Measurements from ENCODE around the gene UNC13D. TPM values are rescaled to one million over a fixed set of nuclear protein-coding genes. Genes with fewer than 3 reads are reported as not detected.
A peak's percentile ranks its signal among the peaks of the same experiment; 100 is the strongest.

The UNC13D gene
- polyA plus RNA-seq, 3 donors, result 28.4 to 111 (median 53.3) TPM

GRCh38 chr17:75836605-75837004 is 7.6 kb downstream of the UNC13D start:
- H3K4me1 ChIP-seq (ENCODE audit: control insufficient read depth in 1 of 2, insufficient read depth in 2 of 2, low read length in 2 of 2), result peaks cover 14 to 27% of the 10 kb centered on the region in 2 donors
- no peak overlapping the region for H3K4me3 Mint-ChIP-seq

GRCh38 chr17:75835654-75835987 is 8.6 kb downstream of the UNC13D start:
- no peaks in the 10 kb centered on the region for H3K27me3 ChIP-seq (ENCODE audit: control insufficient read depth in 2 of 2, insufficient read depth in 2 of 2, low read length in 2 of 2)
- peaks cover 9% of the 10 kb centered on the region for H3K79me2 ChIP-seq (ENCODE audit: insufficient read depth, low read length)
- intact Hi-C loops (cut with micrococcal nuclease), result no loop called here
- Mint-ChIP-seq H3K27me3 (ENCODE audit: low read depth in 3 of 3) (peaks cover 0 to 2% (median 2%) of the 10 kb centered on the region in 3 donors), H3K4me1 (peaks cover 23% of the 10 kb centered on the region), H3K36me3 (peaks cover 75 to 96% of the 10 kb centered on the region in 2 donors), H3K4me3 (no peak overlapping the region), H3K9me3 (no peaks in the 10 kb centered on the region), H3K27ac (no peak overlapping the region)
- peaks cover 71 to 89% of the 10 kb centered on the region in 2 donors for H3K36me3 ChIP-seq (replicated peaks in 1 of 2; ENCODE audit: control insufficient read depth in 1 of 2, insufficient read depth in 2 of 2, low read length in 2 of 2)
- peaks cover 14 to 29% of the 10 kb centered on the region in 2 donors for H3K4me1 ChIP-seq (ENCODE audit: control insufficient read depth in 1 of 2, insufficient read depth in 2 of 2, low read length in 2 of 2)
- DNase-seq, result no peak
- no peak overlapping the region for H3K4me3 ChIP-seq (replicated peaks in 1 of 3; ENCODE audit: low read depth in 2 of 3, low read length in 3 of 3)
- H4K20me1 ChIP-seq (ENCODE audit: insufficient read depth, low read length), result peaks cover 72% of the 10 kb centered on the region
- H2AFZ ChIP-seq (ENCODE audit: insufficient read depth, low read depth, low read length, poor library complexity, severe bottlenecking), result no peak overlapping the region
- WGBS (ENCODE audit: insufficient coverage), result 93% methylated on average over 6 of the region's 9 CpGs
- no peak overlapping the region for H3K9ac ChIP-seq (ENCODE audit: insufficient read depth, low read length, poor library complexity, severe bottlenecking)
- no peak overlapping the region for H3K4me2 ChIP-seq (replicated peaks; ENCODE audit: extremely low read depth, low read length, poor library complexity, severe bottlenecking)
- no peaks in the 10 kb centered on the region for H3K9me3 ChIP-seq (replicated peaks in 1 of 2; ENCODE audit: control insufficient read depth in 1 of 2, insufficient read depth in 1 of 2, low read length in 2 of 2)
- no peak for TF ChIP-seq CTCF (IDR thresholded peaks at IDR 0.05)
- H3K27ac ChIP-seq (ENCODE audit: low read depth in 1 of 2, low read length in 2 of 2), result no peak overlapping the region

More at GRCh38 chr17:75836605-75837004, 7.6 kb downstream of the UNC13D start:
- Histone ChIP-seq H3K4me3 (replicated peaks in 1 of 3; ENCODE audit: low read depth in 2 of 3, low read length in 3 of 3) (no peak overlapping the region), H2AFZ (ENCODE audit: insufficient read depth, low read depth, low read length, poor library complexity, severe bottlenecking) (no peak overlapping the region), H3K79me2 (ENCODE audit: insufficient read depth, low read length) (peaks cover 14% of the 10 kb centered on the region), H3K4me2 (replicated peaks; ENCODE audit: extremely low read depth, low read length, poor library complexity, severe bottlenecking) (no peak overlapping the region), H4K20me1 (ENCODE audit: insufficient read depth, low read length) (peaks cover 70% of the 10 kb centered on the region), H3K9me3 (replicated peaks in 1 of 2; ENCODE audit: control insufficient read depth in 1 of 2, insufficient read depth in 1 of 2, low read length in 2 of 2) (no peaks in the 10 kb centered on the region), H3K27ac (ENCODE audit: low read depth in 1 of 2, low read length in 2 of 2) (no peak overlapping the region), H3K36me3 (replicated peaks in 1 of 2; ENCODE audit: control insufficient read depth in 1 of 2, insufficient read depth in 2 of 2, low read length in 2 of 2) (peaks cover 68 to 87% of the 10 kb centered on the region in 2 donors), H3K9ac (ENCODE audit: insufficient read depth, low read length, poor library complexity, severe bottlenecking) (no peak overlapping the region), H3K27me3 (ENCODE audit: control insufficient read depth in 2 of 2, insufficient read depth in 2 of 2, low read length in 2 of 2) (no peaks in the 10 kb centered on the region)
- Mint-ChIP-seq H3K27ac (peak overlapping the region in 1 of 7 donors; percentile 30), H3K9me3 (no peaks in the 10 kb centered on the region), H3K27me3 (ENCODE audit: low read depth in 3 of 3) (peaks cover 0 to 2% (median 2%) of the 10 kb centered on the region in 3 donors), H3K4me1 (peaks cover 23% of the 10 kb centered on the region), H3K36me3 (peaks cover 71 to 93% of the 10 kb centered on the region in 2 donors)
- WGBS (ENCODE audit: insufficient coverage), result 97% methylated on average over 6 of the region's 9 CpGs
- TF ChIP-seq CTCF (IDR thresholded peaks at IDR 0.05), result no peak
- intact Hi-C loops (cut with micrococcal nuclease), result no loop called here
- no peak for DNase-seq
